ENCODE data around the gene MIAT.

DNA sequence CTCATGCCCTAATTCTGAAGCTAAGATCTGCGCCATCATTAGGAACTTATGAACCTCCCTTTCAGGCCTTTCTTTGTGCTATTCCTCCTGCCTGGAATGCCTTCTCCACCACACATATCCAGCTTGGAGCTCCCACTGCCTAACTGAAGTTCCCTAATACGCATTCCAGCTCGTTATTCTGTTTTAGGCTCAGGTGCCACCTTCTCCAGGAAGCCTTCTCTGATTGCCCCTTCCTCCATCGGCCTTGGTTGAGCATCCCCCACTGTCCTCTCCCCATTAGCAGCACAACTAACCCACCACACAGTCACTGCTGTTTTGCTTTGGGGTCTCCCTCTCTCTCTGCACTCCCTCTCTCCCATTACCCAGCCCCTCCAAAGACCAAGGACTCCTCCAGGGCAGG, 44.7 kb upstream of the MIAT start:
- TF ChIP-seq, protein P1, sequence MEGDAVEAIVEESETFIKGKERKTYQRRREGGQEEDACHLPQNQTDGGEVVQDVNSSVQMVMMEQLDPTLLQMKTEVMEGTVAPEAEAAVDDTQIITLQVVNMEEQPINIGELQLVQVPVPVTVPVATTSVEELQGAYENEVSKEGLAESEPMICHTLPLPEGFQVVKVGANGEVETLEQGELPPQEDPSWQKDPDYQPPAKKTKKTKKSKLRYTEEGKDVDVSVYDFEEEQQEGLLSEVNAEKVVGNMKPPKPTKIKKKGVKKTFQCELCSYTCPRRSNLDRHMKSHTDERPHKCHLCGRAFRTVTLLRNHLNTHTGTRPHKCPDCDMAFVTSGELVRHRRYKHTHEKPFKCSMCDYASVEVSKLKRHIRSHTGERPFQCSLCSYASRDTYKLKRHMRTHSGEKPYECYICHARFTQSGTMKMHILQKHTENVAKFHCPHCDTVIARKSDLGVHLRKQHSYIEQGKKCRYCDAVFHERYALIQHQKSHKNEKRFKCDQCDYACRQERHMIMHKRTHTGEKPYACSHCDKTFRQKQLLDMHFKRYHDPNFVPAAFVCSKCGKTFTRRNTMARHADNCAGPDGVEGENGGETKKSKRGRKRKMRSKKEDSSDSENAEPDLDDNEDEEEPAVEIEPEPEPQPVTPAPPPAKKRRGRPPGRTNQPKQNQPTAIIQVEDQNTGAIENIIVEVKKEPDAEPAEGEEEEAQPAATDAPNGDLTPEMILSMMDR (conservative IDR thresholded peaks at IDR 0.05): no peak
- no peak for TF ChIP-seq EZH2 (IDR thresholded peaks at IDR 0.05; ENCODE audit: low read depth)
